GM12878 (cell line): Measurements from ENCODE around the gene GALNT17. TPM values are rescaled to one million over a fixed set of nuclear protein-coding genes. Genes with fewer than 3 reads are reported as not detected.

ENCODE experiments used
- ATAC-seq: fragments of 200-7000 bp; cut with Tn5 transposase; 3 replicates; pipeline ENCODE4 v1.9.1; 2020; ENCODE audit warnings: mild to moderate bottlenecking, moderate library complexity
- BruUV-seq: library from RNA; stranded (reverse); fragments of 400-500 nt; replicated peaks from 2 replicates; lab custom pipeline; 2021; lab: Mats Ljungman, UMichigan
- CTCF ChIA-PET: fragments of 300-600 bp; sonication (Branson Sonifier 250); formaldehyde crosslinking; extraction: SDS; loops from one replicate; lab custom pipeline; 2021; ENCODE audit warnings: inconsistent platforms; lab: Yijun Ruan, JAX
- POLR2A ChIA-PET: fragments of 350-600 bp; formaldehyde crosslinking; extraction: SDS; loops from one replicate; lab custom pipeline; 2021; ENCODE audit warnings: inconsistent platforms; lab: Charles Lee
- RAD21 ChIA-PET: fragments of 300-600 bp; sonication (Branson Sonifier 250); formaldehyde crosslinking; loops from one replicate; lab custom pipeline; 2023; ENCODE audit warnings: antibody characterized with exemption; ENCODE audit not compliant: unreplicated experiment; lab: Charles Lee
- SMC1A ChIA-PET: fragments of 300-600 bp; sonication (Branson Sonifier 250); formaldehyde crosslinking; loops from one replicate; lab custom pipeline; 2023; ENCODE audit not compliant: unreplicated experiment, uncharacterized antibody; lab: Charles Lee
- DNase-seq: peaks from one replicate; pipeline ENCODE4 v3.0.0-alpha.2; 2011; ENCODE audit warnings: low read depth, low spot score
- FAIRE-seq: peaks from 3 replicates; lab custom pipeline; 2011; peaks lifted over from hg19 to GRCh38; lab: Jason Lieb, UNC
- H2AFZ ChIP-seq: 2 replicates; pipeline ENCODE4 v1.6.0; 2011; ENCODE audit warnings: low read depth, low read length, control low read depth; ENCODE audit not compliant: control insufficient read depth
- H3K27ac ChIP-seq: 2 replicates; pipeline ENCODE4 v1.5.1; 2011; ENCODE audit warnings: control low read depth; ENCODE audit not compliant: control insufficient read depth, insufficient read depth
- H3K27me3 ChIP-seq, 2 experiments: replicated peaks in 1 of 2; 2 replicates each; pipeline versions ENCODE4 v1.6.0 to v1.6.1; 2011; ENCODE audit warnings: low read length in 1 of 2; ENCODE audit not compliant: control insufficient read depth in 2 of 2, insufficient read depth in 2 of 2
- H3K36me3 ChIP-seq, 2 experiments: 2 replicates each; pipeline ENCODE4 v1.5.1; 2011; ENCODE audit warnings: low read length in 1 of 2; ENCODE audit not compliant: control insufficient read depth in 2 of 2, insufficient read depth in 2 of 2
- H3K4me1 ChIP-seq: 2 replicates; pipeline ENCODE4 v1.6.1; 2011; ENCODE audit warnings: mild to moderate bottlenecking, low read length, moderate library complexity, mixed read lengths; ENCODE audit not compliant: control insufficient read depth, insufficient read depth
- H3K4me2 ChIP-seq: 2 replicates; pipeline ENCODE4 v1.6.0; 2011; ENCODE audit warnings: control low read depth; ENCODE audit not compliant: control insufficient read depth, insufficient read depth
- H3K4me3 ChIP-seq: fragments of 200-600 bp; sonication (generic); 2 replicates; pipeline ENCODE4 v1.5.1; 2016
- H3K79me2 ChIP-seq: 2 replicates; pipeline ENCODE4 v1.6.0; 2011; ENCODE audit warnings: low read length; ENCODE audit not compliant: control insufficient read depth, insufficient read depth
- H3K9ac ChIP-seq: 2 replicates; pipeline ENCODE4 v1.8.0; 2011; ENCODE audit warnings: low read length, control low read depth, mixed read lengths; ENCODE audit not compliant: control insufficient read depth, insufficient read depth
- H3K9me3 ChIP-seq: replicated peaks from 3 replicates; pipeline ENCODE4 v1.5.1; 2011; ENCODE audit warnings: mild to moderate bottlenecking, low read length; ENCODE audit not compliant: control insufficient read depth, insufficient read depth
- H4K20me1 ChIP-seq: 2 replicates; pipeline ENCODE4 v1.6.0; 2011; ENCODE audit not compliant: control insufficient read depth, insufficient read depth
- CBX3 ChIP-seq: fragments of 200-600 bp; sonication (generic); IDR thresholded peaks from 2 replicates; pipeline ENCODE4 v1.6.1; 2016; ENCODE audit warnings: low read depth, borderline replicate concordance
- CREB1 ChIP-seq: IDR thresholded peaks from 2 replicates; pipeline ENCODE4 v1.6.1; 2012; ENCODE audit warnings: low read depth, mild to moderate bottlenecking, inconsistent platforms
- GATAD2B ChIP-seq: fragments of 450-650 bp; conservative IDR thresholded peaks from 2 replicates; pipeline ENCODE4 v1.6.1; 2017; ENCODE audit warnings: low read depth, mild to moderate bottlenecking, moderate library complexity
- KDM1A ChIP-seq: fragments of 200-600 bp; sonication (generic); IDR thresholded peaks from 2 replicates; pipeline ENCODE4 v1.6.1; 2016; ENCODE audit warnings: borderline replicate concordance
- LARP7 ChIP-seq: fragments of 450-650 bp; IDR thresholded peaks from 2 replicates; pipeline ENCODE4 v1.6.1; 2017; ENCODE audit warnings: mild to moderate bottlenecking
- ZNF384 ChIP-seq: IDR thresholded peaks from 2 replicates; pipeline ENCODE4 v1.6.1; 2012; ENCODE audit warnings: low read depth, mild to moderate bottlenecking, low read length, improper control_type of control experiment, borderline replicate concordance
- WGBS: methylation state at CpG from one replicate; pipeline ENCODE4 v1.1.6; 2016; ENCODE audit warnings: low lambda C conversion rate; ENCODE audit not compliant: insufficient replicate concordance, insufficient coverage; ENCODE audit errors: missing lambda C conversion rate; 5-methylcytosine and 5-hydroxymethylcytosine counted together
- in situ Hi-C: fragments of 300-500 bp; cut with MboI; formaldehyde crosslinking; loops from 9 replicates; pipeline ENCODE4 v1.14.3; 2018; ENCODE audit warnings: mixed read lengths
- intact Hi-C: fragments of 100-400 bp; cut with micrococcal nuclease; formaldehyde crosslinking; loops from one replicate; pipeline ENCODE4 v1.14.2; 2022; ENCODE audit not compliant: unreplicated experiment
- polyA plus RNA-seq, 11 experiments: library from polyadenylated mRNA; depleted of rRNA in 4 of 11; unstranded in 6 of 11; stranded (reverse) in 5 of 11; fragments of >200 nt; fragmentation: Nextera tagmentation in 4 of 11; fragmentation: Illumina TruSeq in 1 of 11; extraction: Ambion mirVana in 4 of 11; extraction: Trizol in 1 of 11; gene quantifications; 1 replicate in 1 of 11; 2 replicates in 10 of 11; pipeline versions ENCODE4 v1.2.1 to v1.2.3, GENCODE V29; 2011 to 2016; ENCODE audit warnings: inconsistent platforms in 2 of 11, missing spikeins in 2 of 11, low read depth in 1 of 11
- total RNA-seq, 4 experiments: library from RNA; depleted of rRNA in 3 of 4; stranded (reverse); fragments of >200 nt in 3 of 4; fragmentation: Illumina TruSeq in 1 of 4; extraction: Trizol in 1 of 4; gene quantifications; 2 replicates each; pipeline versions ENCODE4 v1.2.1 to v1.2.3, GENCODE V29; 2013 to 2021
- TF ChIP-seq, protein P1 (sequence below): fragments of 450-650 bp; formaldehyde crosslinking; IDR thresholded peaks from 2 replicates; pipeline ENCODE4 v1.4.0; 2020; ENCODE audit warnings: mild to moderate bottlenecking, moderate library complexity
- TF ChIP-seq, protein P2 (sequence below): IDR thresholded peaks from 2 replicates; pipeline ENCODE4 v1.6.1; 2012; ENCODE audit warnings: low read depth, low read length, improper control_type of control experiment

GALNT17 gene
- total and polyA plus RNA-seq, 10 of the 15 experiments (the other 5 are each of a cell fraction or from before 2014, with no cell fraction given): 0.12 to 0.15 TPM; not detected in 8

DNA sequence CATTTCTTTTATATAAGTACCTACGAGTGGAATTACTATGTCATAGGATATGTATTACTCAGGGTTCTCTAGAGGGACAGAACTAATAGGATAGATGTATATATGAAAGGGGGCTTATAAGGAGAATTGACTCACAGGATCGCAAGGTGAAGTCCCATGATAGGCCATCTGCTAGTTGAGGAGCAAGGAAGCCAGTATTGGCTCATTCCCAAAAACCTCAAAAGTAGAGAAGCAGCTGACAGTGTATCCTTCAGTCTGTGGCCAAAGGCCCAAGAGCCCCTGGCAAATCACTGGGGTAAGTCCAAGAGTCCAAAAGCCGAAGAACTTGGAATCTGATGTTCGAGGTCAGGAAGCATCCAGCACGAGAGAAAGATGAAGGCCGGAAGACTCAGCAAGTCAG, 59.8 kb downstream of the GALNT17 start:
- H4K20me1 ChIP-seq: no peaks in the 10 kb centered on the region
- no peak for ATAC-seq
- 24% methylated on average over 6 of the region's 6 CpGs for WGBS
- ChIA-PET CTCF (no interaction called here), POLR2A (no interaction called here), SMC1A (interaction anchor here (0.6 kb wide), 1 partner anchor 481 kb away, joined by 3 read pairs; no protein-coding TSS in a partner anchor), RAD21 (no interaction called here)
- H3K4me1 ChIP-seq: no peaks in the 10 kb centered on the region
- H3K27ac ChIP-seq: no peak overlapping the region
- H3K9ac ChIP-seq: no peak overlapping the region
- intact Hi-C loops (no loop called here), in situ Hi-C loops (no loop called here)
- H3K4me3 ChIP-seq: no peak overlapping the region
- DNase-seq: no peak
- no peak overlapping the region for H2AFZ ChIP-seq
- no peaks in the 10 kb centered on the region for H3K36me3 ChIP-seq
- no peak for FAIRE-seq
- no peak overlapping the region for H3K4me2 ChIP-seq
- no peaks in the 10 kb centered on the region for H3K79me2 ChIP-seq
- BruUV-seq: no TSS peak
- no peaks in the 10 kb centered on the region; the same call in 2 of the 3 replicates for H3K9me3 ChIP-seq
- H3K27me3 ChIP-seq: no peaks in the 10 kb centered on the region
- no peak for TF ChIP-seq CBX3
- no peak for TF ChIP-seq CREB1
- no peak for TF ChIP-seq KDM1A
- TF ChIP-seq, protein P1, sequence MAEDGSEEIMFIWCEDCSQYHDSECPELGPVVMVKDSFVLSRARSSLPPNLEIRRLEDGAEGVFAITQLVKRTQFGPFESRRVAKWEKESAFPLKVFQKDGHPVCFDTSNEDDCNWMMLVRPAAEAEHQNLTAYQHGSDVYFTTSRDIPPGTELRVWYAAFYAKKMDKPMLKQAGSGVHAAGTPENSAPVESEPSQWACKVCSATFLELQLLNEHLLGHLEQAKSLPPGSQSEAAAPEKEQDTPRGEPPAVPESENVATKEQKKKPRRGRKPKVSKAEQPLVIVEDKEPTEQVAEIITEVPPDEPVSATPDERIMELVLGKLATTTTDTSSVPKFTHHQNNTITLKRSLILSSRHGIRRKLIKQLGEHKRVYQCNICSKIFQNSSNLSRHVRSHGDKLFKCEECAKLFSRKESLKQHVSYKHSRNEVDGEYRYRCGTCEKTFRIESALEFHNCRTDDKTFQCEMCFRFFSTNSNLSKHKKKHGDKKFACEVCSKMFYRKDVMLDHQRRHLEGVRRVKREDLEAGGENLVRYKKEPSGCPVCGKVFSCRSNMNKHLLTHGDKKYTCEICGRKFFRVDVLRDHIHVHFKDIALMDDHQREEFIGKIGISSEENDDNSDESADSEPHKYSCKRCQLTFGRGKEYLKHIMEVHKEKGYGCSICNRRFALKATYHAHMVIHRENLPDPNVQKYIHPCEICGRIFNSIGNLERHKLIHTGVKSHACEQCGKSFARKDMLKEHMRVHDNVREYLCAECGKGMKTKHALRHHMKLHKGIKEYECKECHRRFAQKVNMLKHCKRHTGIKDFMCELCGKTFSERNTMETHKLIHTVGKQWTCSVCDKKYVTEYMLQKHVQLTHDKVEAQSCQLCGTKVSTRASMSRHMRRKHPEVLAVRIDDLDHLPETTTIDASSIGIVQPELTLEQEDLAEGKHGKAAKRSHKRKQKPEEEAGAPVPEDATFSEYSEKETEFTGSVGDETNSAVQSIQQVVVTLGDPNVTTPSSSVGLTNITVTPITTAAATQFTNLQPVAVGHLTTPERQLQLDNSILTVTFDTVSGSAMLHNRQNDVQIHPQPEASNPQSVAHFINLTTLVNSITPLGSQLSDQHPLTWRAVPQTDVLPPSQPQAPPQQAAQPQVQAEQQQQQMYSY: no peak
- TF ChIP-seq GATAD2B: no peak
- TF ChIP-seq LARP7: no peak
- TF ChIP-seq, protein P2, sequence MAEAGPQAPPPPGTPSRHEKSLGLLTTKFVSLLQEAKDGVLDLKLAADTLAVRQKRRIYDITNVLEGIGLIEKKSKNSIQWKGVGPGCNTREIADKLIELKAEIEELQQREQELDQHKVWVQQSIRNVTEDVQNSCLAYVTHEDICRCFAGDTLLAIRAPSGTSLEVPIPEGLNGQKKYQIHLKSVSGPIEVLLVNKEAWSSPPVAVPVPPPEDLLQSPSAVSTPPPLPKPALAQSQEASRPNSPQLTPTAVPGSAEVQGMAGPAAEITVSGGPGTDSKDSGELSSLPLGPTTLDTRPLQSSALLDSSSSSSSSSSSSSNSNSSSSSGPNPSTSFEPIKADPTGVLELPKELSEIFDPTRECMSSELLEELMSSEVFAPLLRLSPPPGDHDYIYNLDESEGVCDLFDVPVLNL: no peak
- TF ChIP-seq ZNF384: no peak
